Muscle of leg (tissue), 11 donors: Measurements from ENCODE around the gene CTSF. TPM values are rescaled to one million over a fixed set of nuclear protein-coding genes. Genes with fewer than 3 reads are reported as not detected.

Experiments
- DNase-seq: peaks from one replicate; pipeline ENCODE4 v3.0.0; 2013
- H3K27ac ChIP-seq: one replicate; pipeline ENCODE4 v1.5.1; 2013; ENCODE audit warnings: mild to moderate bottlenecking, low read length, control low read depth
- H3K27me3 ChIP-seq: one replicate; pipeline ENCODE4 v1.6.1; 2013; ENCODE audit warnings: low read length; ENCODE audit not compliant: control insufficient read depth, insufficient read depth
- H3K36me3 ChIP-seq: one replicate; pipeline ENCODE4 v1.6.1; 2013; ENCODE audit warnings: low read length; ENCODE audit not compliant: control insufficient read depth, insufficient read depth
- H3K4me1 ChIP-seq: one replicate; pipeline ENCODE4 v1.6.1; 2013; ENCODE audit warnings: low read length; ENCODE audit not compliant: control insufficient read depth, insufficient read depth
- H3K4me3 ChIP-seq: one replicate; pipeline ENCODE4 v1.5.1; 2013; ENCODE audit warnings: low read length, control low read depth
- H3K9me3 ChIP-seq: replicated peaks from 2 replicates; pipeline ENCODE4 v1.6.1; 2013; ENCODE audit warnings: low read depth, low read length; ENCODE audit not compliant: control insufficient read depth
- WGBS: methylation state at CpG from one replicate; pipeline ENCODE4 v1.1.5; 2013; ENCODE audit warnings: missing lambda C conversion rate; ENCODE audit not compliant: insufficient coverage; 5-methylcytosine and 5-hydroxymethylcytosine counted together
- polyA plus RNA-seq, 8 donors: library from polyadenylated mRNA; unstranded; fragments of 120-200 nt; gene quantifications; one replicate each; pipeline versions ENCODE4 v1.2.1 to v1.2.3, GENCODE V29; 2013; ENCODE audit warnings: inconsistent platforms in 1 of 8, low replicate concordance in 1 of 8; ENCODE audit not compliant: insufficient read length in 8 of 8, insufficient read depth in 1 of 8
- total RNA-seq: library from RNA; stranded (reverse); fragments of 120-200 nt; gene quantifications from one replicate; pipeline ENCODE4 v1.2.4, GENCODE V29; 2013

CTSF gene
- total and polyA plus RNA-seq, 9 donors: 22.4 to 36.7 (median 26.4) TPM

DNA sequence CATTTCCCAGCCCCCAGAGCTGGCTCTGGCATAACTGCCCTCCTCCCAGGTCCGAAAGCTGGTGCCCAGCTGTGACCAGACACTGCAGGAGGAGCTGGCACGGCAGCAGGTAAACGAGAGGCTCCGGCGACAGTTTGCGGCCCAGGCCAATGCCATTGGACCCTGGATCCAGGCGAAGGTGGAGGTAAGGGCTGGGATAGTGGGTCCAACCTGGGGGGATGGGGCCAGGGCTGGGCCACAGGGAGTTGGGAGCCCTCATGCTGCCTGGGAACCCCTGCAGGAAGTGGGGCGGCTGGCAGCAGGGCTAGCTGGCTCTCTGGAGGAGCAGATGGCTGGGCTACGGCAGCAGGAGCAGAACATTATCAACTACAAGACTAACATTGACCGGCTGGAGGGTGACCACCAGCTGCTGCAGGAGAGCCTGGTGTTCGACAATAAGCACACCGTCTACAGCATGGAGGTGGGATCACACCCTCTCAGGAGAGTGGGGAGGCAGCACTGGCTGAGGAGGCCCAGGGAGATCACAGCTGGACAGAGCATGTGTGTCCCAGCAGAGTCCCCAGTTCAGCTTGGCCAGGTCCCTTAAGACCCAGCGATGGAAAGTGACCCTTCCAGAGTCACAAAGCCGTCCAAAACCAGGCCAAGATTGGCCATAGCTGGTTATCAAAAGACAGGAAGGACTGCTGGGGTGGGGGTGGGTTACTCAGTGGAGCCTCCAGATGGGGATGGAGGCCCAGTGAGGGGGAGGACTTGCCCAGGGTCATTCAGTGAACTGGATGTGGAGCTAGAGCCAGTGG is 7.0 kb downstream of the CTSF start:
- Histone ChIP-seq H3K27ac (no peak overlapping the region), H3K4me3 (no peak overlapping the region), H3K9me3 (no peaks in the 10 kb centered on the region), H3K36me3 (peaks cover 18% of the 10 kb centered on the region), H3K27me3 (peaks cover 13% of the 10 kb centered on the region), H3K4me1 (peaks cover 4% of the 10 kb centered on the region)
- 73% methylated on average over 9 of the region's 14 CpGs for WGBS
- no peak for DNase-seq

DNA sequence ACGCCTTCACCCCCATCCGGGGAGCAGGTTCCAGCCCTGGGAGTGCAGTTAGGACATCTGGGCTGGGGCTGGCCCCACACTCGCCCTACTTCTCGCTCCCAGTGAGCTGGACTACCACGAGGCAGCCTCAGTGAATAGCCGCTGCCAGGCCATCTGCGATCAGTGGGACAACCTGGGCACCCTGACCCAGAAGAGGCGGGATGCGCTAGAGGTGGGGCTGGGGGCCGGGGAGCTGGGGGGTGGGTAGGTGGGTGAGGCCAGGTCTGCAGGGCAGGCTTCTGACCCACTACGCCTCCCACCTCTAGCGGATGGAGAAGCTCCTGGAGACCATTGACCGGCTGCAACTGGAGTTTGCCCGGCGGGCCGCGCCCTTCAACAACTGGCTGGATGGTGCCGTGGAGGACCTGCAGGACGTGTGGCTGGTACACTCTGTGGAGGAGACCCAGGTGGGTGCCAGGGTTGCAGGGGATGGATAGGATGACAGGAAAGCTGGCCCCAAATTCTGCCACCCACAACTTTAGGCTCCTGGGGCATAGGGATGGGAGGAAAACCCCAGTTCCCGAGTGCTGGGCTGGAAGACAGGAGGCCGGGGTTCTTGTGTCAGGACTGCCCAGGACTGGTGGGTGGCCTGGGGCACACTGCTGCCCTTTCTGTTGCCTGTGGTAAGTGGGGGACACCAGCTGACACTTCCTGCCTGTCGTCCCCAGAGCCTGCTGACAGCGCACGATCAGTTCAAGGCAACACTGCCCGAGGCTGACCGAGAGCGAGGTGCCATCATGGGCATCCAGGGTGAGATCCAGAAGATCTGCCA is 8.3 kb downstream of the CTSF start:
- Histone ChIP-seq H3K27ac (no peak overlapping the region), H3K27me3 (peaks cover 13% of the 10 kb centered on the region), H3K4me1 (peaks cover 4% of the 10 kb centered on the region), H3K36me3 (peaks cover 15% of the 10 kb centered on the region), H3K9me3 (no peaks in the 10 kb centered on the region), H3K4me3 (no peak overlapping the region)
- WGBS: 71% methylated on average over 15 of the region's 27 CpGs
- no peak for DNase-seq

DNA sequence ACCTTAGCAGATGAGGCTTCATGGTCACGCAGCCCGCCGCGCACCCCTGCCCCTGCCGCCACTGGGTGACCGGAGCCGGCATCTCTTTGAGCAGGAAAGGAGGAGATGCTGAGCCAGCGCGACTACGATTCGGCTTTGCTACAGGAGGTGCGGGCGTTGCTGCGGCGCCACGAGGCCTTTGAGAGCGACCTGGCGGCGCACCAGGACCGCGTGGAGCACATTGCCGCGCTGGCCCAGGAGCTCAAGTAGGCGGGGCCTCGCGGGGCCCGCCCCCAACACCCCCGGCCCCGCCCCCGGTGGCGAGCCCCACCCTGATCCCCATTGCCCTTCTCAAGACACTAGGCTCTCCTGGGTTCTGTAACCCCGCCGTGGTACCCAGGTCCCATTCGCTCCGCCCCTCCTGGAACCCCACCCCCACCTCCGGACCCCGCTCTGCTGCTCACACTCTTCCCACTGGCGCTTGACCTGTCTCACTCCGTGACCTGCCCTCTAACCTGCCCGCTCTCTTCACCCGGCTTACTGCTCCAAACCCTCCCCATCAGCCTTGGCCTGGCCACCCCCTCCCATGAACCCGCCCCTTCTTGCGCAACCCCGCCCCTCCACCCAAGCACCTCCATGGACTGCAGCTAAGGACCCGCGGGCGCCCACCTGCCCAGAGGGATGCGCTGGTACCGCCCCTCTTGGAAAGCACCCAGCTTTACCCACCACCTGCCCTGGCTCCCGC is 9.1 kb downstream of the CTSF start:
- Histone ChIP-seq H3K36me3 (peaks cover 15% of the 10 kb centered on the region), H3K9me3 (no peaks in the 10 kb centered on the region), H3K4me1 (peaks cover 4% of the 10 kb centered on the region), H3K4me3 (no peak overlapping the region), H3K27me3 (peaks cover 13% of the 10 kb centered on the region), H3K27ac (no peak overlapping the region)
- WGBS: 11% methylated on average over 45 of the region's 50 CpGs
- no peak for DNase-seq

DNA sequence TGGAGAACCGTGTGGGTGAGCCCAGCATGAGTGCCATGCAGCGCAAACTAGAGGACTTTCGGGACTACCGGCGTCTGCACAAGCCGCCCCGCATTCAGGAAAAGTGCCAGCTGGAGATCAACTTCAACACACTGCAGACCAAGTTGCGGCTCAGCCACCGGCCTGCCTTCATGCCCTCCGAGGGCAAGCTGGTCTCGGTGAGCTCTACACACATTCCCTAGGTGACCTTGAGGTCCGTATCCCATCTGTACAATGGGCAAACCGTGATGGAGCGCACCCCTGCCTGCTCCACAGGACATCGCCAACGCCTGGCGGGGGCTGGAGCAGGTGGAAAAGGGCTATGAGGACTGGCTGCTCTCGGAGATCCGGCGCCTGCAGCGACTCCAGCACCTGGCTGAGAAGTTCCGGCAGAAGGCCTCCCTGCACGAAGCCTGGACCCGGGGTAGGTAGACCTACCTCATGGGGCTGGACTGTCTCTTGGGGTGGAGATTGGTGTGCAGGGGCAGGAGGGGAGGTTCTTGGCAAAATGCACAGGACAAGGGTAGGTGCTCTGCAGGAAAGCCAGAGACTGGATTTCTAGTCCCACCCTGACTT is 10.6 kb downstream of the CTSF start:
- Histone ChIP-seq H3K27ac (no peak overlapping the region), H3K27me3 (peaks cover 13% of the 10 kb centered on the region), H3K9me3 (no peaks in the 10 kb centered on the region), H3K4me3 (no peak overlapping the region), H3K4me1 (peaks cover 4% of the 10 kb centered on the region), H3K36me3 (peaks cover 4% of the 10 kb centered on the region)
- 90% methylated on average over 24 of the region's 24 CpGs for WGBS
- no peak for DNase-seq

DNA sequence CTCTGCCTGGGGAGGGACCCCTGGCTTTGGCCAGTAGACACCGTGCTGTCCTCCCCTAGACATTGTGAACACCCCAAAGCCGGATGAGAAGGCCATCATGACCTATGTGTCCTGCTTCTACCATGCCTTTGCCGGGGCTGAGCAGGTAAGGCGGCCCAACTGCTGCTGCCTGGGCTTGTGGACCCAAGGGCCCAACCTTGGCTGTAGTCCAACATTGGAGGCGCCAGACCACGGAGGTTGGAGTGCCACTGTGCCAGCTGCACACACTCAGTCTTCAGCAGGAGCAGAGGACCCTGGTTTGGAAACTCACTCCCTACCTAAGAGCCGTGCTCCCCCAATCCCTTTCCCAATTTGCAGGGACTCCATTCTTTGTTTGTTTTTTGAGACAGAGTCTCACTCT is 12.3 kb downstream of the CTSF start:
- H3K4me1 ChIP-seq: peaks cover 4% of the 10 kb centered on the region
- no peak overlapping the region for H3K27ac ChIP-seq
- H3K36me3 ChIP-seq: no peaks in the 10 kb centered on the region
- H3K4me3 ChIP-seq: no peak overlapping the region
- 85% methylated on average over 7 of the region's 7 CpGs for WGBS
- DNase-seq: no peak
- H3K9me3 ChIP-seq: no peaks in the 10 kb centered on the region
- H3K27me3 ChIP-seq: peaks cover 13% of the 10 kb centered on the region

DNA sequence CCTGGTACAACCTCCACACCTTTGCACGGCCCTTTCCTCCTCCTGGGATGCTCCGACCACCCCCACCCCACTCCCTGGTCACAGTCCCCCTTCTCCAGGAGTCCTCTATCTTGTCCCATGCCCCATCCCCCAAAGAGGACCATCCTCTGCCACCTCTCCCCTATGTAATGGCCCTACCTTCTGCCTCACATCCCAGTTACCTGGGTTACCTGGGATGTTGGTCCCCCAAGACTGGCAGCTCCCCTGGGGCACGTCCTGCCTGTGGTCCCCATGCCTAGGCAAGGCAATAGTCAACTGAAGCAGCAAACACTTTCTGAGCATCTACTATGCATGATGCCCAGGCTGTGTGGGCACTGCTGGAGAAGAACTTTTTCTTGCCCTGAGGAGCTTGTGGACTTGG is 13.0 kb downstream of the CTSF start:
- H3K4me1 ChIP-seq: peaks cover 4% of the 10 kb centered on the region
- H3K9me3 ChIP-seq: no peaks in the 10 kb centered on the region
- no peak for DNase-seq
- H3K27me3 ChIP-seq: peaks cover 13% of the 10 kb centered on the region
- H3K4me3 ChIP-seq: no peak overlapping the region
- no peaks in the 10 kb centered on the region for H3K36me3 ChIP-seq
- H3K27ac ChIP-seq: no peak overlapping the region
- 55% methylated on average over 3 of the region's 3 CpGs for WGBS

DNA sequence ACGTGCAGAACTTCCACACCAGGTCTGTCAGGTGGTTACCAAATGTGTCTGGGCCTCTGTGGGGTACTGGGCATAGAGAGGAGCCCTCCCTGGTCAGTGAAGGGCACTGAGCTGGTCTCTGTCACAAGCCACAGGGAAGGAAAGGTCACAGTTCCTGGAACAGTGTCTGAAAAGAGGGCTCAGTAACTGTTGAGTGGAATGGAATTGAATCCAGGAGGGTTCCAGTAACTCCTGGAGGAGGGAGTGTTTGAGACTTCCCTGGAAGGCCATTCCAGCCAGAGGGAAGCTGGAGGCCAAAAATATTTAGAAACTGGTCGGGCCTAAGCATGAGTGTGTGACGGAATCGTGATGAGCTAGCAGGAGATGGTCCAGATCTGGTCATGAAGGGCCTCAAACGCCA is 13.8 kb downstream of the CTSF start:
- DNase-seq: no peak
- peaks cover 6% of the 10 kb centered on the region for H3K4me1 ChIP-seq
- no peak overlapping the region for H3K27ac ChIP-seq
- H3K9me3 ChIP-seq: no peaks in the 10 kb centered on the region
- H3K36me3 ChIP-seq: no peaks in the 10 kb centered on the region
- no peak overlapping the region for H3K4me3 ChIP-seq
- 73% methylated on average over 5 of the region's 5 CpGs for WGBS
- H3K27me3 ChIP-seq: peaks cover 13% of the 10 kb centered on the region

DNA sequence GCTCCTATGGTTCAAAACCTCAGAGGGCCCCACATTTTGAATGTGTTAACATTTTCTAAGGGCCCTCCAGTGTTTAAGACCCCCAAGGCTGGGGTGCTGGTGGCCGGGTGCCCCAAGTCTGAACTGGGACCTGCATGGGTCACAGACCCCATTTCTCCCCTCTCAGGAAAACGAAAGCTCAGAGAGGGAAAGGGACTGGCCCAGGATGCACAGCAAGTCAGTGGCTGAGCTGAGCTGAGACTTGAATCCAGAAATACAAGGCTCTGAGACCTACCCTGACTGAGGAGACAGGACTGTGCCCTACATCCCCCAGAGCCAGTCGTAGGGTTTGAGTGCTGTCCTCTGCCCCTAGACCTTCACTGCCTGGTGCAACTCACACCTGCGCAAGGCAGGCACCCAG is 17.5 kb downstream of the CTSF start:
- Histone ChIP-seq H3K27me3 (peaks cover 2% of the 10 kb centered on the region), H3K27ac (no peak overlapping the region), H3K4me1 (peaks cover 32% of the 10 kb centered on the region), H3K9me3 (no peaks in the 10 kb centered on the region), H3K4me3 (no peak overlapping the region), H3K36me3 (no peaks in the 10 kb centered on the region)
- no peak for DNase-seq
- WGBS: 84% methylated on average over 4 of the region's 4 CpGs

DNA sequence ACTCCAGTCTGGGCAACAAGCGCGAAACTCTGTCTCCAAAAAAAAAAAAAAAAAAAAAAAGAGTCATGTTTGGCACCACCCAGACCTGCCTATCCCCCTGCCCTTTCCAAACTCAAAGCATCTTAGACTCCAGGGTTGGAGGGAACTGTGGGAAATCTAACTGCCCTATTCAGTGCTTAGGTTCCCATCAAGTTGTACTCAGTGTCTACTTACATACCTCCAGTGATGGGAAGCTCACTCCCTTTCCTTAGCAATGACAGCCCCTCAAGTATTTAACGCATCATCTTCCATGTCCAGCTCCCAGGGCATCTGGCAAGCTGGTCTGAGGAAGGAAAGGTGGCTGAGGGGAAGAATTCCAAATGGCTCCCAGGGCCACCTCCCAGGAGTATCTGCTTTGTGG is 18.7 kb downstream of the CTSF start:
- no peaks in the 10 kb centered on the region for H3K9me3 ChIP-seq
- peaks cover 39% of the 10 kb centered on the region for H3K4me1 ChIP-seq
- no peak for DNase-seq
- no peak overlapping the region for H3K4me3 ChIP-seq
- no CpG with 5 or more reads among the region's 3 CpGs for WGBS
- no peak overlapping the region for H3K27ac ChIP-seq
- no peaks in the 10 kb centered on the region for H3K36me3 ChIP-seq
- peaks cover 2% of the 10 kb centered on the region for H3K27me3 ChIP-seq
